HL-60 (cell line): Measurements from ENCODE around the gene IMPA2.
A peak's percentile ranks its signal among the peaks of the same experiment; 100 is the strongest.

Source experiments
- DNase-seq, 2 experiments: peaks; one replicate each; pipeline ENCODE4 v3.0.0-alpha.2; 2010 to 2020; ENCODE audit warnings: low read depth in 1 of 2, low spot score in 1 of 2
- H3K27ac ChIP-seq: fragments of 250-450 bp; sonication (Bioruptor Pico); replicated peaks from 2 replicates; pipeline ENCODE4 v1.5.1; 2020; ENCODE audit warnings: mild to moderate bottlenecking, moderate library complexity
- H3K27me3 ChIP-seq: fragments of 250-450 bp; sonication (Bioruptor Pico); 2 replicates; pipeline ENCODE4 v1.5.1; 2021; ENCODE audit warnings: mild to moderate bottlenecking, moderate library complexity; ENCODE audit not compliant: insufficient read depth, poor library complexity, severe bottlenecking
- H3K4me3 ChIP-seq: replicated peaks from 2 replicates; pipeline ENCODE4 v1.5.1; 2011; ENCODE audit warnings: mild to moderate bottlenecking, control low read depth, low read length; ENCODE audit not compliant: insufficient read depth
- GABPA ChIP-seq: IDR thresholded peaks from 2 replicates; pipeline ENCODE4 v1.6.1; 2012; ENCODE audit warnings: low read depth
- POLR2AphosphoS5 ChIP-seq: IDR thresholded peaks from 2 replicates; pipeline ENCODE4 v1.6.1; 2012; ENCODE audit warnings: low read depth
- SPI1 ChIP-seq: IDR thresholded peaks from 2 replicates; pipeline ENCODE4 v1.6.1; 2012; ENCODE audit warnings: low read depth, mild to moderate bottlenecking, borderline replicate concordance
- TF ChIP-seq, protein P1 (sequence below): IDR thresholded peaks from one replicate; pipeline ENCODE4 v1.5.1; 2011; ENCODE audit warnings: low read length, control low read depth, inconsistent platforms; ENCODE audit not compliant: insufficient read depth
- TF ChIP-seq, protein P2 (sequence below): IDR thresholded peaks from 2 replicates; pipeline ENCODE4 v1.6.1; 2012; ENCODE audit warnings: low read depth; ENCODE audit not compliant: insufficient replicate concordance

IMPA2 gene

DNA sequence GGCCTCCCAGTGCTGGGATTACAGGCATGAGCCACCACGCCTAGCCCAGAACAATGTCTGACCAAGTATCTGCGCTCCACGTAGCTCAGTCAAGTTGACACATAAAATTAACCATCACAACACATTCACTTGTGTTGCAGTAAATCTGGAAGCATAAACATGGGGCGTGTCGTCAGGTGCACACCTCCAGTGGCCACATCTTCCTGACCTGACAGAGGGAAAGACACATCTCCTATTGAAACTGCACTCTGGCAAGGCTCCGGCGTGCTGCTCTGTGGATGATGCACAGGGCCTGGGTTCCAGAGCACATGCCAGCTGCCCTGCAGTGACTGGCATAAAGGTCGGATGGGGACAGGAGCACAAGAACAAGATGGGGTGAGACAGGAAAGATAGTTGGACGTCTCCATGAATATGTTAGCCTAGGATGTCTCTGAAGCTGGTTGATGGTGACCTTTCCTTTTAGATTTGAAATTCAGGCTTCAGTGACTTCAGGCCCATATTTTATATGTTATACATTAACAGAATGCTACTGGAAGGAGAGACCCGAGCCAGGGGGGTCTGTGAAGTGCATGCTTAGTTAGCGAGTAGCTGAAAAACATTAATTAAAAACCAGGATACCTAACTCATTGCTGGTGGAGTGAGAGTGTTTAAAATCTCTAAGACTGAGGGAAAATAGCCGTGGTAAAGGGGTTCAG lies 10.9 kb downstream of the IMPA2 start:
- Histone ChIP-seq H3K4me3 (no peak overlapping the region), H3K27me3 (no peaks in the 10 kb centered on the region), H3K27ac (0 out of 2 replicates have a peak overlapping the region, but pooled peaks have one; percentile 9)
- TF ChIP-seq, protein P1, sequence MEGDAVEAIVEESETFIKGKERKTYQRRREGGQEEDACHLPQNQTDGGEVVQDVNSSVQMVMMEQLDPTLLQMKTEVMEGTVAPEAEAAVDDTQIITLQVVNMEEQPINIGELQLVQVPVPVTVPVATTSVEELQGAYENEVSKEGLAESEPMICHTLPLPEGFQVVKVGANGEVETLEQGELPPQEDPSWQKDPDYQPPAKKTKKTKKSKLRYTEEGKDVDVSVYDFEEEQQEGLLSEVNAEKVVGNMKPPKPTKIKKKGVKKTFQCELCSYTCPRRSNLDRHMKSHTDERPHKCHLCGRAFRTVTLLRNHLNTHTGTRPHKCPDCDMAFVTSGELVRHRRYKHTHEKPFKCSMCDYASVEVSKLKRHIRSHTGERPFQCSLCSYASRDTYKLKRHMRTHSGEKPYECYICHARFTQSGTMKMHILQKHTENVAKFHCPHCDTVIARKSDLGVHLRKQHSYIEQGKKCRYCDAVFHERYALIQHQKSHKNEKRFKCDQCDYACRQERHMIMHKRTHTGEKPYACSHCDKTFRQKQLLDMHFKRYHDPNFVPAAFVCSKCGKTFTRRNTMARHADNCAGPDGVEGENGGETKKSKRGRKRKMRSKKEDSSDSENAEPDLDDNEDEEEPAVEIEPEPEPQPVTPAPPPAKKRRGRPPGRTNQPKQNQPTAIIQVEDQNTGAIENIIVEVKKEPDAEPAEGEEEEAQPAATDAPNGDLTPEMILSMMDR: no peak
- TF ChIP-seq, protein P2, sequence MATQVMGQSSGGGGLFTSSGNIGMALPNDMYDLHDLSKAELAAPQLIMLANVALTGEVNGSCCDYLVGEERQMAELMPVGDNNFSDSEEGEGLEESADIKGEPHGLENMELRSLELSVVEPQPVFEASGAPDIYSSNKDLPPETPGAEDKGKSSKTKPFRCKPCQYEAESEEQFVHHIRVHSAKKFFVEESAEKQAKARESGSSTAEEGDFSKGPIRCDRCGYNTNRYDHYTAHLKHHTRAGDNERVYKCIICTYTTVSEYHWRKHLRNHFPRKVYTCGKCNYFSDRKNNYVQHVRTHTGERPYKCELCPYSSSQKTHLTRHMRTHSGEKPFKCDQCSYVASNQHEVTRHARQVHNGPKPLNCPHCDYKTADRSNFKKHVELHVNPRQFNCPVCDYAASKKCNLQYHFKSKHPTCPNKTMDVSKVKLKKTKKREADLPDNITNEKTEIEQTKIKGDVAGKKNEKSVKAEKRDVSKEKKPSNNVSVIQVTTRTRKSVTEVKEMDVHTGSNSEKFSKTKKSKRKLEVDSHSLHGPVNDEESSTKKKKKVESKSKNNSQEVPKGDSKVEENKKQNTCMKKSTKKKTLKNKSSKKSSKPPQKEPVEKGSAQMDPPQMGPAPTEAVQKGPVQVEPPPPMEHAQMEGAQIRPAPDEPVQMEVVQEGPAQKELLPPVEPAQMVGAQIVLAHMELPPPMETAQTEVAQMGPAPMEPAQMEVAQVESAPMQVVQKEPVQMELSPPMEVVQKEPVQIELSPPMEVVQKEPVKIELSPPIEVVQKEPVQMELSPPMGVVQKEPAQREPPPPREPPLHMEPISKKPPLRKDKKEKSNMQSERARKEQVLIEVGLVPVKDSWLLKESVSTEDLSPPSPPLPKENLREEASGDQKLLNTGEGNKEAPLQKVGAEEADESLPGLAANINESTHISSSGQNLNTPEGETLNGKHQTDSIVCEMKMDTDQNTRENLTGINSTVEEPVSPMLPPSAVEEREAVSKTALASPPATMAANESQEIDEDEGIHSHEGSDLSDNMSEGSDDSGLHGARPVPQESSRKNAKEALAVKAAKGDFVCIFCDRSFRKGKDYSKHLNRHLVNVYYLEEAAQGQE: no peak
- TF ChIP-seq SPI1 (no peak), GABPA (no peak), POLR2AphosphoS5 (0 out of 2 replicates have a peak, but pooled peaks have one; percentile 31)
- no peak for DNase-seq

DNA sequence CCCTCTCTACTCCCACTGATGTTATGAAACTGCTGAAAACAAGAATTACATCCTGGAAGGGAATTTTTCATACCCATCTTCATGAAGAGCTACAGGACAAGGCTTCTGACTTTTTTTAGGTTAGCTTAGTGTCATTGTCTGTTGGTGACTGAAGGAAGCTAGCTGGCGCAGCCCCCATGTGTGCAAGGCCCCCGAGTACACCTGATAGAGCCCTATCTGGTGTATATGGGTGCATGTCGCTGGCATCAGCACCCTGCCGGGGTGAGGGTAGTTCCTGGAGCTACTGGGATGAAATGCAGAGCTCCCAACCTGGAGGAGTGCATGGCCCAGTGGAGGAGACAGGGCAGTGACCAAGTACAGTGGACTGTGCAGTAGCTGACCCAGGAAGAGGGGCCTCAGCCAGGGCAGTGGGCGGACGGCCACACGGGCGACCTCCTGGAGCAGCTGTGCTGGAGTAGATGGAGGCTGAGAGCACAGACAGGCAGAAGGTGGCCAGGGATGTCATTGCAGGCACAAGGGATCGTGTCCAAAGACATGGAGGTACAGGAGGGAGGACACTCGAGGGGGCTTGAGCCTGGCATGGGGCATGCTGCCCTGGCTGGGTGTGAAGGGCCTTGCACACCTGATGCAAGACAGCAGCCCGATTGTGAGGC lies 12.1 kb downstream of the IMPA2 start:
- DNase-seq: no peak
- TF ChIP-seq, protein P1: no peak
- TF ChIP-seq POLR2AphosphoS5: no peak
- no peak for TF ChIP-seq SPI1
- TF ChIP-seq GABPA: no peak
- no peak overlapping the region for H3K4me3 ChIP-seq
- H3K27ac ChIP-seq: peak overlapping the region; percentile 67
- H3K27me3 ChIP-seq: no peaks in the 10 kb centered on the region

DNA sequence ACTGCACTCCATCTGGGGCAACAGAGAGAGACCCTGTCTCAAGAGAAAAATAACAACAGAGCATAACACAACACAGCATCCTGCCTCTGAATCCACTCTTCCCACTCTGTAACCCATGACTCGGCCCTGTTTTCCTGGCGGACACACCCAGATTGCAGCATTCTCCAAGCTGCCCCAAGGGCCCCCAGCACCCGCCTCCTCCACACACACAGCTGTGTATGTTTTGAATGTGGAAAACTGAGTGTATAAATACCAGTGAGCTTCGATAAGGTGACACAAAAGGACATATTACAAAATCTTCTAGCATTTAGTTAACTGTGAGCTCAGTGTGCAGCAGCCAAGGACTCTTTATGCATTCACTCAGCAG lies 13.0 kb downstream of the IMPA2 start:
- no peak for TF ChIP-seq GABPA
- no peak for TF ChIP-seq POLR2AphosphoS5
- TF ChIP-seq, protein P2: no peak
- TF ChIP-seq, protein P1: no peak
- no peak for TF ChIP-seq SPI1
- H3K27ac ChIP-seq: peak overlapping the region; percentile 67
- DNase-seq: peak in 1 of 2 experiments; percentile 63

More for the DNA sequence above, 13.0 kb downstream of the IMPA2 start:
- Histone ChIP-seq H3K27me3 (no peaks in the 10 kb centered on the region), H3K4me3 (no peak overlapping the region)
